LHCN-M2 (cell line): Measurements from ENCODE around the gene GOLGA6A. TPM values are rescaled to one million over a fixed set of nuclear protein-coding genes. Genes with fewer than 3 reads are reported as not detected.

Experiments used
- DNase-seq: peaks from one replicate; pipeline ENCODE4 v3.0.0-alpha.2; 2012; ENCODE audit warnings: low read depth
- total RNA-seq: library from RNA; depleted of rRNA; stranded (reverse); fragments of >200 nt; gene quantifications from 2 replicates; pipeline ENCODE4 v1.2.3, GENCODE V29; 2014; rRNA removed

GOLGA6A gene
- total RNA-seq, 1 experiment from 2014 or later: not detected

DNA sequence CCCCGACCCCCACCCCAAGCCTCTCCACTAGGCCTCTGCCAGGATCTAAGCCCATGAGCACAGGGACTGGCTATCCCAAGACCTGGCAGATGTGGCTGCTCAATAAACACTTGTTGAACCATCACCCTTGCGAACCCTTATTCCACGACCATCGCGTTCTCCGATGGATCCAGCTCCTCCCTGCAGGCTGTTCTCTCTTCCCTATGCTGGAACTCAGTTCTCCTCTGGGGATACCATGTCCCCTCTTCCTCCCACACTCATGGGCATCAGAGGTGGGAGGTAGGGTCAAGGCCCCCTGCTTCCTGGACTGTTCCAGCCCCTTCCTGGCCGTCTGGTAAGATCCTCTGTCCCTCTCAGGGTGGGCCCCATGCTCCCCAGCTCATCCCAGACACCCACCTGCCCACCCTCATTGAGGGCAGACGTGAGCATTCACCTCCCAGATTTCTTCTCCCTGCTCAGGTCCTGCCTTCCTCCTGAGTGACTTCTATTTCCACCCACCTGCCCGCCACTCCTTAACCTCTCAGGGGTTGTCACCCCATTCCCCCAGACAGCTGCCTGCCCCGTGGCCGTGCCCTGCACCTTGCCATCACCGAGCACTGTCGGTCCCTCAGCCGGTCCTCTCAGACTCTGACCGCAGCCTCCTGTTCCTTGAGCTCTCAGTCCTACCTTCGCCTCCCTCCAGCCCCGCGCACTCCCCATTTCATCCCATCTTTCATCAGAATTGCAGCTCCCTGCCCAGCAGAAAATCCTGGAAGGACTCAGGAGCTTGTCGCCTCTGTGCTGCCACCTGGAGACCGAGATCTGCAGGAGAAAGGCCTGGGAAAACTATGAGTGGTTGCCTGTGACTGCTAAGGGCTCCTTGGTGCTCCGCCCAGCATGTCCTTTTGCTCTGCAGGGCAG lies 45.8 kb downstream of the GOLGA6A start:
- DNase-seq: peak; percentile 44

- no peak for DNase-seq
Observed at GRCh38 chr15:74035121-74036017, 47.0 kb downstream of the GOLGA6A start.

DNA sequence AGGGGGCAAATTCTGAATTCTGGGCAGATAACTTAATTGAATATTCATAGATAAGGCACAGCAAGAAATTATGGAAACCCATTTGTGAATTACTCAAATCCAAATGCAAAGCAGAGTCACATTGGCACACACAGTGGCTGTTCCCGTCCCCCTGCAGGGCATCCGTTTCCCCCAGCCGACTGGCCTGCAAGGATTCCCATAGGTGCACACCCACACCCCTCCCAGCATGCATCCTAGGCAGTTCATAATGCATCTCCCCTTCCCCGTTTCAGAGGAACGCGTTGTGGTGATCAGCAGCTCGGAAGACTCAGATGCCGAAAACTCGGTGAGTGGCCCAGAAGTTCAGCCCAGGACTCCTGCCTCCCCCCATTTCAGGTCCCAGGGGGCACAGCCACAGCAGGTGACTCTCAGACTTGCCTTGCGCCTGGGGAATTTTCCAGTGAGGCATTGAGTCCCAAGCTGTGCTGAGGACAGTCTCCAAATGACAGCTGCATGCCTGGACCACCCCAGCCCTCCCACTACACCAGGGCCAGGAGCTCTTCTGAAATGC lies 48.1 kb downstream of the GOLGA6A start:
- no peak for DNase-seq

- no peak for DNase-seq
Observed at GRCh38 chr15:74032606-74033561, 49.5 kb downstream of the GOLGA6A start.

- no peak for DNase-seq
Observed at GRCh38 chr15:74032046-74032445, 50.3 kb downstream of the GOLGA6A start.

- no peak for DNase-seq
Observed at GRCh38 chr15:74028646-74029045, 53.7 kb downstream of the GOLGA6A start.

GRCh38 chr15:74027688-74028087 lies 54.7 kb downstream of the GOLGA6A start:
- no peak for DNase-seq

DNA sequence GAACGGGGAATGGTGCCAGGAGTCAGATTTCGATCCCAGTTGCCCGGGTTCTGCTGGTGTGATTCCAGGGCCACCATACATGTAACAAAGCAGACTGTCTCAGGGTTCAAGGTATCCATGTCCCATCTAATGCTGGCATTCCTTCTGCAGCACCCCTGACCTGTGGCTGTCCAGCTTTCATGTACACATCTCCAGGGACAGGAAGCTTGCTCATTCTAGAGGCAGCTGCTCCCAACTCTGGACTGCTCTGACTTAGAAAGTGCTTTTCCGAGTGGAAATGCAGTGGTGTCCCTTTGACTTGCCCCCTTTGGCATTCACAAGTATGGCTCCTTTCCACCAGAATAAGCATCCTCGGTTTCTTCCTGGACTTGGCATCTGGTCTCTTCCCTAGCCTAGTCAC lies 56.9 kb downstream of the GOLGA6A start:
- peak; percentile 20 for DNase-seq

DNA sequence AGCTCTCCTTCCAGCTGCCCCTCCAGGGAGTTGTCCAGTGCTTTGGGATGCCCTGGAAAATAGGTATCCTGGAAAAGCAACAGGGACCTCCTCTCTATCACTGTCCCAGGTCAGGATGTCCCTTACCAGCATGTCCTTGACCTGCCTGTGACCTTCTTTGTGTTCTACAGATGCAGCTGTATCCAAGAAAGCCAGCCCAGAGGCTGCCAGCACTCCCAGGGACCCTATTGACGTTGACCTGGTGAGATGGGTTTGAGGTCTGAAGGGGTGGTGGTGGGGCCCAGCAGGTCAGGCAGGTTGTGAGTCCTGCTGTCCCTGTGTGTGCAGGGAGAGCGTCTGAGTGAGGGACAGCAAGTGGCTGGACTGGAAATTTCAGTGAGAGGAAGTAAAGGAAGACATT lies 57.7 kb downstream of the GOLGA6A start:
- DNase-seq: no peak

DNA sequence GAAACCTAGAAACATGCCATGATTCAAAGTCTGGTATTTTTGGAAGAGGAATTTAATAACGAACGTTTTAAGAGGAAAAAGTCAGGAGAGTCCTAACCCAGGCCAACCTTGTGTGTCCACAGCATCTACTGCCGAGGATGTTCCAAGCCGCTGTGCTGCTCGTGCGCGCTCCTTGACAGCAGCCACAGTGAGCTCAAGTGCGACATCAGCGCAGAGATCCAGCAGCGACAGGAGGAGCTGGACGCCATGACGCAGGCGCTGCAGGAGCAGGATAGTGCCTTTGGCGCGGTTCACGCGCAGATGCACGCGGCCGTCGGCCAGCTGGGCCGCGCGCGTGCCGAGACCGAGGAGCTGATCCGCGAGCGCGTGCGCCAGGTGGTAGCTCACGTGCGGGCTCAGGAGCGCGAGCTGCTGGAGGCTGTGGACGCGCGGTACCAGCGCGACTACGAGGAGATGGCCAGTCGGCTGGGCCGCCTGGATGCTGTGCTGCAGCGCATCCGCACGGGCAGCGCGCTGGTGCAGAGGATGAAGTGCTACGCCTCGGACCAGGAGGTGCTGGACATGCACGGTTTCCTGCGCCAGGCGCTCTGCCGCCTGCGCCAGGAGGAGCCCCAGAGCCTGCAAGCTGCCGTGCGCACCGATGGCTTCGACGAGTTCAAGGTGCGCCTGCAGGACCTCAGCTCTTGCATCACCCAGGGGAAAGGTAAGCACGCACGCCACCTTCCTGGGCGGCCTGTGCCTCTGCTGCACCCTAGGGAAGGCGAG lies 59.5 kb downstream of the GOLGA6A start:
- DNase-seq: no peak

Other genes with a start within 250 kb of the GOLGA6A start
- gene TBC1D21, start 209.0 kb downstream of the GOLGA6A start, total RNA-seq: not detected in 2 replicates
- gene LOXL1, start 156.1 kb downstream of the GOLGA6A start, total RNA-seq: 503 and 596 TPM in 2 replicates
- gene STOML1, start 90.3 kb downstream of the GOLGA6A start, total RNA-seq: 28.1 and 29.9 TPM in 2 replicates
- 67.5 and 78.6 TPM in 2 replicates for gene PML, start 87.8 kb downstream of the GOLGA6A start, total RNA-seq
- gene ISLR2, start 48.0 kb upstream of the GOLGA6A start, total RNA-seq: not detected in 2 replicates
- 0.13 and 0.34 TPM in 2 replicates for gene ISLR, start 91.2 kb upstream of the GOLGA6A start, total RNA-seq
- gene STRA6, start 120.2 kb upstream of the GOLGA6A start, total RNA-seq: 0.06 TPM in 1 of 2 replicates, not detected in the other
- gene CCDC33, start 153.8 kb upstream of the GOLGA6A start, total RNA-seq: not detected in 2 replicates